HG02852 (cell line): Measurements from ENCODE around the gene ZNF503.

Experiments used
- ATAC-seq: cut with Tn5 transposase; IDR thresholded peaks from one replicate; pipeline ENCODE4 v1.9.1; 2021; ENCODE audit warnings: mild to moderate bottlenecking, moderate library complexity; ENCODE audit not compliant: unreplicated experiment

The ZNF503 gene, protein sequence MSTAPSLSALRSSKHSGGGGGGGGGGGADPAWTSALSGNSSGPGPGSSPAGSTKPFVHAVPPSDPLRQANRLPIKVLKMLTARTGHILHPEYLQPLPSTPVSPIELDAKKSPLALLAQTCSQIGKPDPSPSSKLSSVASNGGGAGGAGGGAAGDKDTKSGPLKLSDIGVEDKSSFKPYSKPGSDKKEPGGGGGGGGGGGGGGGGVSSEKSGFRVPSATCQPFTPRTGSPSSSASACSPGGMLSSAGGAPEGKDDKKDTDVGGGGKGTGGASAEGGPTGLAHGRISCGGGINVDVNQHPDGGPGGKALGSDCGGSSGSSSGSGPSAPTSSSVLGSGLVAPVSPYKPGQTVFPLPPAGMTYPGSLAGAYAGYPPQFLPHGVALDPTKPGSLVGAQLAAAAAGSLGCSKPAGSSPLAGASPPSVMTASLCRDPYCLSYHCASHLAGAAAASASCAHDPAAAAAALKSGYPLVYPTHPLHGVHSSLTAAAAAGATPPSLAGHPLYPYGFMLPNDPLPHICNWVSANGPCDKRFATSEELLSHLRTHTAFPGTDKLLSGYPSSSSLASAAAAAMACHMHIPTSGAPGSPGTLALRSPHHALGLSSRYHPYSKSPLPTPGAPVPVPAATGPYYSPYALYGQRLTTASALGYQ

GRCh38 chr10:75401569-75402485 is at the start of gene ZNF503:
TSS of gene ZNF503 (minus strand) at chr10:75401764. CDS start at chr10:75401419, 345 bp downstream.
- peak; percentile 56 for ATAC-seq

GRCh38 chr10:75450644-75451640 is 49.4 kb upstream of the ZNF503 start:
- ATAC-seq: no peak

- no peak for ATAC-seq
Measured at GRCh38 chr10:75450075-75450445, 48.5 kb upstream of the ZNF503 start.

- no peak for ATAC-seq
Measured at GRCh38 chr10:75449382-75450074, 48.0 kb upstream of the ZNF503 start.

GRCh38 chr10:75448166-75448565 is 46.6 kb upstream of the ZNF503 start:
- ATAC-seq: no peak

DNA sequence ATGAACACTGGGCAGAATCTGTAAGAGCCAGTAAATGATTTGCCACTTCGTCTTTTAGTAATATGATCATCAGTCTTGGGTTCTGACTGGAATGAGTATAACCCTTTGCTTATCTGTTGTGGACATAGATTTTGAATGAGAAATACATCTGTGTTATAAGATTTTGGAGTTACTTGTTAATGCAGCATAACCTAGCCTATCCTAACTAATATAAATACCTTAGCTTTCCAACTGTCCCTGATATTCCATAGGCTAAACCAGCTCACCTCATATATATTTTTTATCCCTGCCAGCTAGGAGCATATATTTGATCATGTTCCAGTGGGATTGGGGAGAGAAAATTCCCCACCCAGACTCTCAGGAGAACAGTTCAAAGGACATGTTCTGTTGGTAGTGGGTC is 44.9 kb upstream of the ZNF503 start:
- no peak for ATAC-seq

GRCh38 chr10:75444781-75445386 is 43.3 kb upstream of the ZNF503 start:
- ATAC-seq: no peak

GRCh38 chr10:75443362-75443761 is 41.8 kb upstream of the ZNF503 start:
- ATAC-seq: no peak

- no peak for ATAC-seq
Measured at GRCh38 chr10:75441682-75442081, 40.1 kb upstream of the ZNF503 start.

DNA sequence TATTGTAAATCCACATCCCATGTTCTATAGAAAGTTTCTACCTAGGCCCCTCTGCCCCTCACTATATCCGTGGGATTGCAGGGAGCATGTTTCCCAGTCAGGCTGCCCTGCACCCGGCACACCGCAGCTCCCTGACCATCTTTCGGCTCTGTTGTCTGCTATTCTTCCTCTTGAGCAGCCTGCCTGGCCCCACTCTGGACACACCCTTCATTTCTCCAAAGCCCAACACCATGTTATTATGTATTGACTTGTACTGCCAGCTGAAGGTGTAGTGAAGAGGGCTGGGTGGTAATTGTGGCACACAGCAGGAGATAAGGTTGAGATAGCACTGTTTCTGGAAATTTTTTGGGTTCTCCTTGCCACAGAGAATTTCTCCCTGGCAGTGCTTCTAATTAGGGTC is 39.6 kb upstream of the ZNF503 start:
- ATAC-seq: no peak

GRCh38 chr10:75440271-75440793 is 38.8 kb upstream of the ZNF503 start:
- ATAC-seq: no peak

DNA sequence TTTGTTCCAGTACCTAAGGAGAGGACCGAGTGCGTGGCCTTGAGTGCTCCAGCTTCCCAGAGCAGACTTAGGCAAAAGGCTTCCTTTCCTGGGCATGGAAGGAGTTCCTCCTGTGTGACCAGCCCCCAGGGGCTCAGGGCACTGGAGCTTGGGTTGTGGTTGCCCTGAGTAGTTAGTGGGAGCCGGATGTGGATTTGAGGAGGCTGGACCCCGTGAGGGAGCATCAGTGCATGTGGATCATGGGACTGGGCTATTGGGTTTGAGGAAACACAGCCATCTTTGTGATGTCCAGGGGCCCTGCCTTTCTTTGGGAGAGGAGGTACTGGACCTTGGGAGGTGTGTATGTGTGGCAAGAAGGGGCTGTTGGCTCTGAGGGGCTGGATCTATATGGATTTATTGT is 38.2 kb upstream of the ZNF503 start:
- ATAC-seq: no peak

DNA sequence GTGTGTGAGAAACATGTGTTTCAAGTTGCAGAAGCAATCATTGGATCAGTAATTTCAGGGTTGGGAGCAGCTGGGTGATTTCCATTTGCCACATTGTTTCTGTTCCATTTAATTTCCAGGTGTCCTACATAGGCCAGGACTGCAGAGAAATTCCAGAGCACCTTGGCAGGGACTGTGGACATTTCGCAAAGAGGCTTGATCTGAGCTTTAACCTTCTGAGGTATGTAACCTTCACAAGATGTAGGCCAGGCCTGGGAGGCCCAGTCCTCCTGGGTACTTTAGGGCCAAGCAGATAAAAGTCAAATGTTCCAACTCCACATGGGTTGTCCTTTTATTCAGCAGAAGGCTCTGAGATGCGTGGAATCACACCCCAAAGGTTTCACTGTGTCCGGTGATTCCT is 36.7 kb upstream of the ZNF503 start:
- ATAC-seq: no peak

GRCh38 chr10:75437693-75438092 is 36.1 kb upstream of the ZNF503 start:
- no peak for ATAC-seq

DNA sequence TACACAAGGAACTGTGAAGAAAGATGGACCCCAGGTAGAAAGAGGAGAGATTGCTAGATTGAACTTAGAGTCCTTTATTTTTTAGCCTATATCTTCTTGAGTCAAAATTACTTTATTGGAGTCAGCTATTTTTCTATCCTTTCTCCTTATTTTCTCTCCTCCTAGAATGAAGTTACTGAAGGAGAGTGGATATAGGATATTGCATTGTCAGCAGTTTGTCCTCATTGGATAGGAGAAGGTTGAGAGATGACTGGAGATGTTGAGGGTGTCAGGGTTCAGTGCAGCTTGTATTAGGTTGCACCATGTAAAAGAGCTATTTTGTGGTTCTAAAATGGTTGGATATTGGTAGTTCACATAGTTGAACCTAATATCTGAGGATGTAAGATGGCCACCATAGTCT is 35.3 kb upstream of the ZNF503 start:
- no peak for ATAC-seq

DNA sequence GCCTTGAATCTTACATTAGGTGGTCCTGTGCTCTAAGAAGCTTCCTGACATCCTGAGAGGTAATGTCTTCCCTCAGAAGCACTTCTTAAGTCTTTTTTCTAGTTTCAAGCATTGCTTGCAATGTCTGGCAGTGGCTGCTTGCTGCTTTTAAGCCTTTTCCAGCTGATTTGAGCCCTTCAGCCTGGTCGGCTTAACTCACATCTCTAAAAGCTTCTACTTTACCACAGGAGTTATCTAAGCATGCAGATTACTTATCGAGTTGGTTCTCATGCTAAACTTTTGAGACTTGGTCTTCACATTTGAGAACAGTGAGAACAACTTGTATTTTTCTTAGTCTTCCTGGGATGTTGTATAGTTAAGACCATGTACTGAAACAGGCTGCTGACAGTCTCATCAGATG is 33.7 kb upstream of the ZNF503 start:
- ATAC-seq: no peak

DNA sequence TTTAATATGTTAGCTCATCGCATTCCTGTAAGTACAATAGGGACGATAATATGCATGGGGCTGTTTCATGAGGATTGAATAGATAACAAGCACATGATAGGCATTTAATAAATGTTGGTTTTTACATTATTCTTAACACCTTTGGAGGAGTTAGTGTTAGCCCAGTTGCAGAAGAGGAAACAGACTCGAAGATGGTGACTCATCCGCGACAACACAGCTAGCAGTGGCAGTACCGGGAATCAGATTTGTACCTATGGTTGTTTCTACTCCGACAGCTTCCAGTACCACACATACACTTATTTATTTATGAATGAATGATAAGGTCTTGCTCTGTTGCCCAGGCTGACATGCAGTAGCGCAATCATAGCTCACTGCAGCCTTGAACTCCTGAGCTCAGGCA is 32.7 kb upstream of the ZNF503 start:
- ATAC-seq: no peak

DNA sequence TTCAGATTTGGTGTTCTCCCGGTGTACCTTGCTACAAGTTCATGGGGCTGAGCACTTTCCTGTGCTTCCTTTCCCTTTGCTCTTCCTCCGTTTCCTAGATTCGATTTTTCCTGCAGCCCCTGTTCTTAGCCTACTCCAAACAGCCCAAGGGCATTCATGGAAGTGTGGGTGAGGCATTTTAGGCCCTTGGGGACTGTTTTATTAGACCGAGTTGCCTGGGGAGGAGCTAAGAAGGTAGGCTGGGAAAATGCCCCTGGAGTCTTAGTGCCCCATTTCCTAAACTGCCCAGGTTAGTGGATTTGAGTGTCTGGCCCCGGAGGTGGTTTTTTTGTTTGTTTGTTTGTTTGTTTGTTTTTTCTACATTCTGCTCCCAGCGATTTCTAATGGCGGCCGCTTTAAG is 31.7 kb upstream of the ZNF503 start:
- no peak for ATAC-seq

DNA sequence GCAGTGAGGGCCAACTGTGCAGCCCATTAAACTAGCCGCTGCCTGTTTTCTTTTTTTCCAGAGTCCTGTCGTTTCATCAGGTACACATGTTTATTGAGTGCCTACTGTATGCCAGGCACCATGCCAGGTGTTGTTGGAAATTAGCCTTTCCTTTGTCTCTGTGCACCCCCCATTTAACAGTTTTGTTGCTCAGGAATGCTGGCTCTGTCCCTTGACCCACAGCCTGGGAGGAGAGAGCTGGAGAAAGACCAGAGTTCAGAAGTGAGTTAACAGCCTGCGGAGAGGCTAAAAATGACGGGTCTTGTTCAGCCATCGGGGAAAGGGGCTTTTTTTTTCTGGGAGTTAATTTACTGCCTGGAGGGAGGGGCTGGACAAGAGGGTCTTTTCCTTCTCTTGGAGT is 31.2 kb upstream of the ZNF503 start:
- no peak for ATAC-seq
